ENCODE data around the gene ELMOD2. TPM values are rescaled to one million over a fixed set of nuclear protein-coding genes. Genes with fewer than 3 reads are reported as not detected.

Gene ELMOD2
- total and polyA plus RNA-seq, 2 of the 4 experiments (the other 2 are of a cell fraction) = 7.3 to 10.6 TPM

DNA sequence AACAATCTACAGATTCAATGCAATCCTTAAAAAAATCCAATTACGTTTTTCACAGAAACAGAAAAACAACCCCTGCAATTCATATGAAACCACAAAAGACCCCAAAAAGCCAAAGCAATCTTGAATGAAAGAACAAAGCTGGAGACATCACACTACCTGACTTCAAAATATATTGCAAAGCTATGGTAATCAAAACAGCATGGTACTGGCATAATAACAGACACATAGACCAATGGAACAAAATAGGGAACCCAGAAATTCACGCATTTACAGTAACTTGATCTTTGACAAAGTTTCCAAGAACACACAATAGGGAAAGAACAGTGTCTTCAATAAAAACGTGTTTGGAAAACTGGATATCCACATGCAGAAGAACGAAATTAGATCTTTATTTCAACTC lies 40.5 kb upstream of the ELMOD2 start (continued):
- TF ChIP-seq CEBPB (IDR thresholded peaks at IDR 0.05; ENCODE audit: low read depth, low read length) (no peak), RCOR1 (IDR thresholded peaks at IDR 0.05; ENCODE audit: insufficient replicate concordance, low read length) (no peak)
- TF ChIP-seq, protein P1, sequence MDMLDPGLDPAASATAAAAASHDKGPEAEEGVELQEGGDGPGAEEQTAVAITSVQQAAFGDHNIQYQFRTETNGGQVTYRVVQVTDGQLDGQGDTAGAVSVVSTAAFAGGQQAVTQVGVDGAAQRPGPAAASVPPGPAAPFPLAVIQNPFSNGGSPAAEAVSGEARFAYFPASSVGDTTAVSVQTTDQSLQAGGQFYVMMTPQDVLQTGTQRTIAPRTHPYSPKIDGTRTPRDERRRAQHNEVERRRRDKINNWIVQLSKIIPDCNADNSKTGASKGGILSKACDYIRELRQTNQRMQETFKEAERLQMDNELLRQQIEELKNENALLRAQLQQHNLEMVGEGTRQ (IDR thresholded peaks at IDR 0.05; ENCODE audit: low read depth, low read length) = no peak

DNA sequence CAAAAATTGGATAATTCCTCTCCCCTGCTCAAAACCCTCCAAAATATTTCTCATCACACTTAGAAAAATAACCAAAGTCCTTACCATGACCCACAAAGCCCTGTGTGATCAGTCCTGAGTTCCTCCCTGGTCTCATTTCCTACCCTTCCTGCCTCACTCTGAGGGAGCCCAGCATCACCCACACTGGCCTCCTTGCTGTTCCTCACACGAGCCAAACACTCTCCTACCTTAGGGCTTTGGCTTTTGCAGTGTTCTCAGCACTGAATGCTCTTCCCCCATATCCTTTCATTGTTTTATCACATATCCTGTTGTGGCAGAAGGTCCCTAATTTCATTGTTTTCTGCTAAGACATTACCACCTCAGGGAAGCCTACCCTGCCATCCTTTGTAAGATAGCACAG lies 38.0 kb upstream of the ELMOD2 start:
- no peak overlapping the region for H2AFZ ChIP-seq (replicated peaks; ENCODE audit: low read length, poor library complexity)
- H2BK120ac ChIP-seq (ENCODE audit: low read depth, low read length) = no peak overlapping the region
- no peak overlapping the region for H4K5ac ChIP-seq (ENCODE audit: low read depth, low read length)
- H3K18ac ChIP-seq (ENCODE audit: low read depth, low read length) = no peak overlapping the region
- H3K4me2 ChIP-seq (ENCODE audit: low read depth, low read length) = no peak overlapping the region
- POLR2A ChIA-PET (ENCODE audit: unreplicated experiment) = no interaction called here
- no peaks in the 10 kb centered on the region for H3K9me1 ChIP-seq (ENCODE audit: insufficient read depth, low read length)
- peaks cover 3% of the 10 kb centered on the region; the same call in 1 of the 2 replicates for H3K9me3 ChIP-seq (ENCODE audit: control insufficient read depth, insufficient read depth, low read length)
- no peak overlapping the region for H4K8ac ChIP-seq (ENCODE audit: low read depth in 2 of 2, low read length in 2 of 2)
- no peaks in the 10 kb centered on the region for H3K79me1 ChIP-seq (ENCODE audit: low read depth in 1 of 2, low read length in 2 of 2)
- in situ Hi-C loops (cut with MboI; ENCODE audit: low sequenced_read_pairs) = no loop called here
- ATAC-seq (ENCODE audit: low read depth) = no peak
- H3K9ac ChIP-seq (ENCODE audit: low read depth, low read length) = no peak overlapping the region
- H3K56ac ChIP-seq (ENCODE audit: extremely low read depth, insufficient read depth, low read length) = no peak overlapping the region
- peaks cover 8% of the 10 kb centered on the region for H3K27me3 ChIP-seq (ENCODE audit: control insufficient read depth, insufficient read depth, low read length)
- TF ChIP-seq CHD1 (IDR thresholded peaks at IDR 0.05; ENCODE audit: low read depth, low read length) (no peak), FOS (IDR thresholded peaks at IDR 0.05; ENCODE audit: low read depth, low read length) (no peak), RAD21 (IDR thresholded peaks at IDR 0.05; ENCODE audit: low read length) (no peak)
- no peak overlapping the region for H3K14ac ChIP-seq (replicated peaks; ENCODE audit: low read depth, low read length)
- CTCF ChIA-PET = no interaction called here
- intact Hi-C loops (cut with micrococcal nuclease) = no loop called here
- H3K27ac ChIP-seq (ENCODE audit: insufficient read depth, low read length) = no peak overlapping the region
- H2AK5ac ChIP-seq (ENCODE audit: low read depth, low read length) = no peak overlapping the region
- H4K20me1 ChIP-seq (ENCODE audit: insufficient read depth, low read length) = no peaks in the 10 kb centered on the region
- H3K4ac ChIP-seq (ENCODE audit: low read depth, low read length) = no peak overlapping the region
- WGBS, 2 experiments (ENCODE audit: extremely low coverage in 2 of 2, insufficient read length in 1 of 2) = 56% methylated on average over 1 of the region's 1 CpG; no CpG with 5 or more reads in 1 of the 2 experiments
- H3K4me1 ChIP-seq (ENCODE audit: control insufficient read depth, insufficient read depth, low read length) = no peaks in the 10 kb centered on the region
- no peak overlapping the region for H2BK5ac ChIP-seq (ENCODE audit: low read depth, low read length, poor library complexity, severe bottlenecking)
- dilution Hi-C loops (cut with HindIII; ENCODE audit: low sequenced_read_pairs, unreplicated experiment) = no loop called here
- no peak for DNase-seq
- H2AK9ac ChIP-seq (replicated peaks; ENCODE audit: low read depth, low read length, poor library complexity) = no peak overlapping the region
- no TSS peak for BruUV-seq (replicated peaks)
- no peaks in the 10 kb centered on the region for H3K36me3 ChIP-seq (ENCODE audit: control insufficient read depth, insufficient read depth, low read length)
- no peak overlapping the region for H4K91ac ChIP-seq (ENCODE audit: insufficient read depth, low read depth, low read length)
- H2BK20ac ChIP-seq (ENCODE audit: low read depth, low read length) = no peak overlapping the region
- H3K4me3 ChIP-seq (ENCODE audit: insufficient read depth, low read depth, low read length) = no peak overlapping the region
- no peak overlapping the region for H2BK15ac ChIP-seq (ENCODE audit: low read depth, low read length)
- H3K23ac ChIP-seq (ENCODE audit: low read depth, low read length) = no peak overlapping the region
